GM19463 (cell line): Measurements from ENCODE around the gene ARL5A.

Experiments used
- ATAC-seq: cut with Tn5 transposase; IDR thresholded peaks from one replicate; pipeline ENCODE4 v1.9.1; 2021; ENCODE audit warnings: mild to moderate bottlenecking, moderate library complexity; ENCODE audit not compliant: unreplicated experiment

The ARL5A gene

GRCh38 chr2:151841047-151841424 lies 12.8 kb upstream of the ARL5A start:
- ATAC-seq: no peak

- peak; percentile 96 for ATAC-seq
Measured at GRCh38 chr2:151840216-151841046, 12.2 kb upstream of the ARL5A start.

GRCh38 chr2:151837926-151838325 lies 9.7 kb upstream of the ARL5A start:
- no peak for ATAC-seq

GRCh38 chr2:151833984-151834383 lies 5.8 kb upstream of the ARL5A start:
- peak; percentile 71 for ATAC-seq

- no peak for ATAC-seq
Measured at GRCh38 chr2:151830961-151831360, 2.7 kb upstream of the ARL5A start.

- no peak for ATAC-seq
Measured at GRCh38 chr2:151828890-151829324, 686 bp upstream of the ARL5A start.

- ATAC-seq: peak; percentile 11
Measured at GRCh38 chr2:151827564-151828142, 568 bp downstream of the ARL5A start.

GRCh38 chr2:151826737-151827157 lies 1.5 kb downstream of the ARL5A start:
- no peak for ATAC-seq

- ATAC-seq: no peak
Measured at GRCh38 chr2:151824886-151825285, 3.3 kb downstream of the ARL5A start.

GRCh38 chr2:151823651-151824050 lies 4.6 kb downstream of the ARL5A start:
- no peak for ATAC-seq

- peak; percentile 82 for ATAC-seq
Measured at GRCh38 chr2:151819920-151820319, 8.3 kb downstream of the ARL5A start.

- no peak for ATAC-seq
Measured at GRCh38 chr2:151817929-151818328, 10.3 kb downstream of the ARL5A start.

- ATAC-seq: no peak
Measured at GRCh38 chr2:151816843-151817242, 11.4 kb downstream of the ARL5A start.

- ATAC-seq: no peak
Measured at GRCh38 chr2:151815821-151816489, 12.3 kb downstream of the ARL5A start.

- ATAC-seq: no peak
Measured at GRCh38 chr2:151810489-151810888, 17.7 kb downstream of the ARL5A start.

- ATAC-seq: no peak
Measured at GRCh38 chr2:151809073-151809383, 19.2 kb downstream of the ARL5A start.

GRCh38 chr2:151808258-151809072 lies 19.8 kb downstream of the ARL5A start:
- no peak for ATAC-seq

GRCh38 chr2:151805961-151806360 lies 22.3 kb downstream of the ARL5A start:
- ATAC-seq: no peak

GRCh38 chr2:151805343-151805742 lies 22.9 kb downstream of the ARL5A start:
- no peak for ATAC-seq

- no peak for ATAC-seq
Measured at GRCh38 chr2:151803811-151804210, 24.4 kb downstream of the ARL5A start.

- ATAC-seq: no peak
Measured at GRCh38 chr2:151802315-151802714, 25.9 kb downstream of the ARL5A start.
